ENCODE data around the gene UBE2Z. TPM values are rescaled to one million over a fixed set of nuclear protein-coding genes. Genes with fewer than 3 reads are reported as not detected.

UBE2Z gene
- total and polyA plus RNA-seq, 2 of the 13 experiments (the other 11 are each of a cell fraction or from before 2014, with no cell fraction given): 63.2 to 122 TPM

DNA sequence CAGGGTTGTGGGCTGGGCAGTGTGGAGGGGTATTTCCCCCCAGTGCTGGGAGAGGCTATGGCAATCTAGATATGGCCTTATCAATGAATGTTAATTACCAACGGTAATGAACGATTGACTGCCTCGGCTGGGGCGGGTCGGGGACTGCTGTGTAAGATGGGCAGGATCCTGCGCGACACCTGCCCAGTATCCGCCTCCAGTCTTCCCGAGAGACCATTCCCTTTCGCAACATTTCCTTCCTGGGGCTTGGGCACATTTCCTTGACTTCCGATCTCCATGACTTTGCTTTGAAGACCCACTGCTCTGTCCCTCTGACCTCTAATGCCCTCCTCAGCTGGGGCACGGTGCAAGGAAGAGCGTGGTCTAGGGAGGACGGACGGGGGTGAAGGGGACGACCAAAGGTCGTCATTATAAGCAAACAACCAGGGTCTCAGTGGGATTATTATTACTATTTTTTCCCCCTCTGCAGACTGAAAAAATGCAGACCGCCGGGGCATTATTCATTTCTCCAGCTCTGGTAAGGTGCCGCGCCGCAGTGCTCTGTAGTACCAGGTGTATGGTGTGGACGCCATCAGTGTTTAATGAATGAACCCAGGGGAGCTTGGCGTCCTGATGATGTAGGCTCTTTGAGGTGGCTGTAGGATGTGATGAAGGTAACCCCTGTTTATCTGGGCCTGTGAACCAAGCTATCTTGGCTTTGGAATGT, 15.1 kb upstream of the UBE2Z start (continued):
- TF ChIP-seq ZC3H13 (CRISPR knock-in tag; IDR thresholded peaks at IDR 0.05) (0 out of 2 replicates have a peak, but pooled peaks have one; percentile 16), PITX1 (CRISPR knock-in tag; IDR thresholded peaks at IDR 0.05) (no peak), ZNF570 (CRISPR knock-in tag; IDR thresholded peaks at IDR 0.05; ENCODE audit: borderline replicate concordance) (no peak), ZMAT3 (CRISPR knock-in tag; conservative IDR thresholded peaks at IDR 0.05) (no peak), ZFP1 (CRISPR knock-in tag; IDR thresholded peaks at IDR 0.05) (no peak), POLR2A (IDR thresholded peaks at IDR 0.05; ENCODE audit: insufficient read depth in 1 of 2, low read depth in 2 of 2, low read length in 2 of 2) (peak in 1 of 2 experiments; percentile 0; a peak in 1 of 4 replicates), JUND (CRISPR knock-in tag; IDR thresholded peaks at IDR 0.05) (no peak), ZNF441 (CRISPR knock-in tag; IDR thresholded peaks at IDR 0.05; ENCODE audit: borderline replicate concordance) (0 out of 2 replicates have a peak, but pooled peaks have one; percentile 8), NAIF1 (CRISPR knock-in tag; IDR thresholded peaks at IDR 0.05; ENCODE audit: borderline replicate concordance) (no peak), ZSCAN9 (CRISPR knock-in tag; IDR thresholded peaks at IDR 0.05; ENCODE audit: borderline replicate concordance) (no peak), ZNF232 (CRISPR knock-in tag; IDR thresholded peaks at IDR 0.05; ENCODE audit: borderline replicate concordance) (no peak), SMAD3 (CRISPR knock-in tag; IDR thresholded peaks at IDR 0.05) (peak; percentile 7; the same call in 1 of the 2 replicates), AGO1 (IDR thresholded peaks at IDR 0.05; ENCODE audit: low read depth, low read length, poor library complexity, severe bottlenecking) (no peak), ZNF776 (CRISPR knock-in tag; IDR thresholded peaks at IDR 0.05) (peak; percentile 70; the same call in 1 of the 2 replicates), RBAK (CRISPR knock-in tag; IDR thresholded peaks at IDR 0.05) (no peak), ZNF367 (CRISPR knock-in tag; IDR thresholded peaks at IDR 0.05; ENCODE audit: borderline replicate concordance) (no peak), ATAD3A (CRISPR knock-in tag; IDR thresholded peaks at IDR 0.05) (no peak)
- TF ChIP-seq, protein P1, sequence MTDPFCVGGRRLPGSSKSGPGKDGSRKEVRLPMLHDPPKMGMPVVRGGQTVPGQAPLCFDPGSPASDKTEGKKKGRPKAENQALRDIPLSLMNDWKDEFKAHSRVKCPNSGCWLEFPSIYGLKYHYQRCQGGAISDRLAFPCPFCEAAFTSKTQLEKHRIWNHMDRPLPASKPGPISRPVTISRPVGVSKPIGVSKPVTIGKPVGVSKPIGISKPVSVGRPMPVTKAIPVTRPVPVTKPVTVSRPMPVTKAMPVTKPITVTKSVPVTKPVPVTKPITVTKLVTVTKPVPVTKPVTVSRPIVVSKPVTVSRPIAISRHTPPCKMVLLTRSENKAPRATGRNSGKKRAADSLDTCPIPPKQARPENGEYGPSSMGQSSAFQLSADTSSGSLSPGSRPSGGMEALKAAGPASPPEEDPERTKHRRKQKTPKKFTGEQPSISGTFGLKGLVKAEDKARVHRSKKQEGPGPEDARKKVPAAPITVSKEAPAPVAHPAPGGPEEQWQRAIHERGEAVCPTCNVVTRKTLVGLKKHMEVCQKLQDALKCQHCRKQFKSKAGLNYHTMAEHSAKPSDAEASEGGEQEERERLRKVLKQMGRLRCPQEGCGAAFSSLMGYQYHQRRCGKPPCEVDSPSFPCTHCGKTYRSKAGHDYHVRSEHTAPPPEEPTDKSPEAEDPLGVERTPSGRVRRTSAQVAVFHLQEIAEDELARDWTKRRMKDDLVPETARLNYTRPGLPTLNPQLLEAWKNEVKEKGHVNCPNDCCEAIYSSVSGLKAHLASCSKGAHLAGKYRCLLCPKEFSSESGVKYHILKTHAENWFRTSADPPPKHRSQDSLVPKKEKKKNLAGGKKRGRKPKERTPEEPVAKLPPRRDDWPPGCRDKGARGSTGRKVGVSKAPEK (CRISPR knock-in tag; IDR thresholded peaks at IDR 0.05; ENCODE audit: borderline replicate concordance): no peak; the same call in 1 of the 2 replicates
- TF ChIP-seq, protein P2, sequence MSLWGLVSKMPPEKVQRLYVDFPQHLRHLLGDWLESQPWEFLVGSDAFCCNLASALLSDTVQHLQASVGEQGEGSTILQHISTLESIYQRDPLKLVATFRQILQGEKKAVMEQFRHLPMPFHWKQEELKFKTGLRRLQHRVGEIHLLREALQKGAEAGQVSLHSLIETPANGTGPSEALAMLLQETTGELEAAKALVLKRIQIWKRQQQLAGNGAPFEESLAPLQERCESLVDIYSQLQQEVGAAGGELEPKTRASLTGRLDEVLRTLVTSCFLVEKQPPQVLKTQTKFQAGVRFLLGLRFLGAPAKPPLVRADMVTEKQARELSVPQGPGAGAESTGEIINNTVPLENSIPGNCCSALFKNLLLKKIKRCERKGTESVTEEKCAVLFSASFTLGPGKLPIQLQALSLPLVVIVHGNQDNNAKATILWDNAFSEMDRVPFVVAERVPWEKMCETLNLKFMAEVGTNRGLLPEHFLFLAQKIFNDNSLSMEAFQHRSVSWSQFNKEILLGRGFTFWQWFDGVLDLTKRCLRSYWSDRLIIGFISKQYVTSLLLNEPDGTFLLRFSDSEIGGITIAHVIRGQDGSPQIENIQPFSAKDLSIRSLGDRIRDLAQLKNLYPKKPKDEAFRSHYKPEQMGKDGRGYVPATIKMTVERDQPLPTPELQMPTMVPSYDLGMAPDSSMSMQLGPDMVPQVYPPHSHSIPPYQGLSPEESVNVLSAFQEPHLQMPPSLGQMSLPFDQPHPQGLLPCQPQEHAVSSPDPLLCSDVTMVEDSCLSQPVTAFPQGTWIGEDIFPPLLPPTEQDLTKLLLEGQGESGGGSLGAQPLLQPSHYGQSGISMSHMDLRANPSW (CRISPR knock-in tag; IDR thresholded peaks at IDR 0.05; ENCODE audit: borderline replicate concordance): 0 out of 2 replicates have a peak, but pooled peaks have one; percentile 24
- TF ChIP-seq, protein P3, sequence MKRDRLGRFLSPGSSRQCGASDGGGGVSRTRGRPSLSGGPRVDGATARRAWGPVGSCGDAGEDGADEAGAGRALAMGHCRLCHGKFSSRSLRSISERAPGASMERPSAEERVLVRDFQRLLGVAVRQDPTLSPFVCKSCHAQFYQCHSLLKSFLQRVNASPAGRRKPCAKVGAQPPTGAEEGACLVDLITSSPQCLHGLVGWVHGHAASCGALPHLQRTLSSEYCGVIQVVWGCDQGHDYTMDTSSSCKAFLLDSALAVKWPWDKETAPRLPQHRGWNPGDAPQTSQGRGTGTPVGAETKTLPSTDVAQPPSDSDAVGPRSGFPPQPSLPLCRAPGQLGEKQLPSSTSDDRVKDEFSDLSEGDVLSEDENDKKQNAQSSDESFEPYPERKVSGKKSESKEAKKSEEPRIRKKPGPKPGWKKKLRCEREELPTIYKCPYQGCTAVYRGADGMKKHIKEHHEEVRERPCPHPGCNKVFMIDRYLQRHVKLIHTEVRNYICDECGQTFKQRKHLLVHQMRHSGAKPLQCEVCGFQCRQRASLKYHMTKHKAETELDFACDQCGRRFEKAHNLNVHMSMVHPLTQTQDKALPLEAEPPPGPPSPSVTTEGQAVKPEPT (CRISPR knock-in tag; IDR thresholded peaks at IDR 0.05; ENCODE audit: low read depth): no peak
- TF ChIP-seq, protein P4, sequence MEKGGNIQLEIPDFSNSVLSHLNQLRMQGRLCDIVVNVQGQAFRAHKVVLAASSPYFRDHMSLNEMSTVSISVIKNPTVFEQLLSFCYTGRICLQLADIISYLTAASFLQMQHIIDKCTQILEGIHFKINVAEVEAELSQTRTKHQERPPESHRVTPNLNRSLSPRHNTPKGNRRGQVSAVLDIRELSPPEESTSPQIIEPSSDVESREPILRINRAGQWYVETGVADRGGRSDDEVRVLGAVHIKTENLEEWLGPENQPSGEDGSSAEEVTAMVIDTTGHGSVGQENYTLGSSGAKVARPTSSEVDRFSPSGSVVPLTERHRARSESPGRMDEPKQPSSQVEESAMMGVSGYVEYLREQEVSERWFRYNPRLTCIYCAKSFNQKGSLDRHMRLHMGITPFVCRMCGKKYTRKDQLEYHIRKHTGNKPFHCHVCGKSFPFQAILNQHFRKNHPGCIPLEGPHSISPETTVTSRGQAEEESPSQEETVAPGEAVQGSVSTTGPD (CRISPR knock-in tag; IDR thresholded peaks at IDR 0.05): no peak

All from HepG2 (cell line).